Ishikawa (cell line): ENCODE data around the gene CUL5.

Experiments used
- CEBPB ChIP-seq: IDR thresholded peaks from 2 replicates; pipeline ENCODE4 v1.6.1; 2012
- CREB1 ChIP-seq: IDR thresholded peaks from 2 replicates; pipeline ENCODE4 v1.6.1; 2012; ENCODE audit warnings: low read depth
- EGR1 ChIP-seq: IDR thresholded peaks from 2 replicates; pipeline ENCODE4 v1.6.1; 2012
- EP300 ChIP-seq: IDR thresholded peaks from 2 replicates; pipeline ENCODE4 v1.6.1; 2012; ENCODE audit warnings: borderline replicate concordance
- FOXM1 ChIP-seq: IDR thresholded peaks from 2 replicates; pipeline ENCODE4 v1.6.1; 2012; ENCODE audit warnings: low read depth, borderline replicate concordance
- NFIC ChIP-seq: IDR thresholded peaks from 2 replicates; pipeline ENCODE4 v1.6.1; 2012
- RAD21 ChIP-seq: IDR thresholded peaks from 2 replicates; pipeline ENCODE4 v1.6.1; 2012; ENCODE audit warnings: low read depth
- TAF1 ChIP-seq: IDR thresholded peaks from 2 replicates; pipeline ENCODE4 v1.6.1; 2012; ENCODE audit warnings: low read depth, mild to moderate bottlenecking
- TCF12 ChIP-seq: IDR thresholded peaks from 2 replicates; pipeline ENCODE4 v1.6.1; 2012; ENCODE audit warnings: low read depth
- TEAD4 ChIP-seq: IDR thresholded peaks from 2 replicates; pipeline ENCODE4 v1.6.1; 2012
- YY1 ChIP-seq: IDR thresholded peaks from 2 replicates; pipeline ENCODE4 v1.6.1; 2012; ENCODE audit warnings: low read depth
- ZBTB7A ChIP-seq: IDR thresholded peaks from 2 replicates; pipeline ENCODE4 v1.6.1; 2012; ENCODE audit warnings: low read depth
- TF ChIP-seq, protein P1 (sequence below): IDR thresholded peaks from 2 replicates; pipeline ENCODE4 v1.6.1; 2012
- TF ChIP-seq, protein P2 (sequence below): IDR thresholded peaks from 2 replicates; pipeline ENCODE4 v1.6.1; 2012
- TF ChIP-seq, protein P3 (sequence below): IDR thresholded peaks from 2 replicates; pipeline ENCODE4 v1.6.1; 2012; ENCODE audit warnings: low read depth, mild to moderate bottlenecking

The CUL5 gene

GRCh38 chr11:108069947-108070346, 61.2 kb downstream of the CUL5 start:
- TF ChIP-seq, protein P1, sequence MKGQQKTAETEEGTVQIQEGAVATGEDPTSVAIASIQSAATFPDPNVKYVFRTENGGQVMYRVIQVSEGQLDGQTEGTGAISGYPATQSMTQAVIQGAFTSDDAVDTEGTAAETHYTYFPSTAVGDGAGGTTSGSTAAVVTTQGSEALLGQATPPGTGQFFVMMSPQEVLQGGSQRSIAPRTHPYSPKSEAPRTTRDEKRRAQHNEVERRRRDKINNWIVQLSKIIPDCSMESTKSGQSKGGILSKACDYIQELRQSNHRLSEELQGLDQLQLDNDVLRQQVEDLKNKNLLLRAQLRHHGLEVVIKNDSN = no peak
- TF ChIP-seq CREB1 (no peak), RAD21 (no peak), TEAD4 (no peak), EGR1 (no peak), YY1 (no peak), CEBPB (no peak), ZBTB7A (no peak), EP300 (no peak), FOXM1 (no peak)
- TF ChIP-seq, protein P2, sequence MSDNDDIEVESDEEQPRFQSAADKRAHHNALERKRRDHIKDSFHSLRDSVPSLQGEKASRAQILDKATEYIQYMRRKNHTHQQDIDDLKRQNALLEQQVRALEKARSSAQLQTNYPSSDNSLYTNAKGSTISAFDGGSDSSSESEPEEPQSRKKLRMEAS = no peak

- TF ChIP-seq, protein P1 = no peak
- no peak for TF ChIP-seq TAF1
- TF ChIP-seq EGR1 = no peak
- TF ChIP-seq TCF12 = no peak
- TF ChIP-seq, protein P3, sequence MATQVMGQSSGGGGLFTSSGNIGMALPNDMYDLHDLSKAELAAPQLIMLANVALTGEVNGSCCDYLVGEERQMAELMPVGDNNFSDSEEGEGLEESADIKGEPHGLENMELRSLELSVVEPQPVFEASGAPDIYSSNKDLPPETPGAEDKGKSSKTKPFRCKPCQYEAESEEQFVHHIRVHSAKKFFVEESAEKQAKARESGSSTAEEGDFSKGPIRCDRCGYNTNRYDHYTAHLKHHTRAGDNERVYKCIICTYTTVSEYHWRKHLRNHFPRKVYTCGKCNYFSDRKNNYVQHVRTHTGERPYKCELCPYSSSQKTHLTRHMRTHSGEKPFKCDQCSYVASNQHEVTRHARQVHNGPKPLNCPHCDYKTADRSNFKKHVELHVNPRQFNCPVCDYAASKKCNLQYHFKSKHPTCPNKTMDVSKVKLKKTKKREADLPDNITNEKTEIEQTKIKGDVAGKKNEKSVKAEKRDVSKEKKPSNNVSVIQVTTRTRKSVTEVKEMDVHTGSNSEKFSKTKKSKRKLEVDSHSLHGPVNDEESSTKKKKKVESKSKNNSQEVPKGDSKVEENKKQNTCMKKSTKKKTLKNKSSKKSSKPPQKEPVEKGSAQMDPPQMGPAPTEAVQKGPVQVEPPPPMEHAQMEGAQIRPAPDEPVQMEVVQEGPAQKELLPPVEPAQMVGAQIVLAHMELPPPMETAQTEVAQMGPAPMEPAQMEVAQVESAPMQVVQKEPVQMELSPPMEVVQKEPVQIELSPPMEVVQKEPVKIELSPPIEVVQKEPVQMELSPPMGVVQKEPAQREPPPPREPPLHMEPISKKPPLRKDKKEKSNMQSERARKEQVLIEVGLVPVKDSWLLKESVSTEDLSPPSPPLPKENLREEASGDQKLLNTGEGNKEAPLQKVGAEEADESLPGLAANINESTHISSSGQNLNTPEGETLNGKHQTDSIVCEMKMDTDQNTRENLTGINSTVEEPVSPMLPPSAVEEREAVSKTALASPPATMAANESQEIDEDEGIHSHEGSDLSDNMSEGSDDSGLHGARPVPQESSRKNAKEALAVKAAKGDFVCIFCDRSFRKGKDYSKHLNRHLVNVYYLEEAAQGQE = no peak
- TF ChIP-seq RAD21 = no peak
- TF ChIP-seq, protein P2 = no peak
- TF ChIP-seq ZBTB7A = no peak
- TF ChIP-seq EP300 = no peak
- no peak for TF ChIP-seq YY1
- TF ChIP-seq NFIC = no peak
- TF ChIP-seq TEAD4 = no peak
- no peak for TF ChIP-seq CEBPB
- no peak for TF ChIP-seq CREB1
Measured at GRCh38 chr11:108084811-108085210, 76.1 kb downstream of the CUL5 start.

DNA sequence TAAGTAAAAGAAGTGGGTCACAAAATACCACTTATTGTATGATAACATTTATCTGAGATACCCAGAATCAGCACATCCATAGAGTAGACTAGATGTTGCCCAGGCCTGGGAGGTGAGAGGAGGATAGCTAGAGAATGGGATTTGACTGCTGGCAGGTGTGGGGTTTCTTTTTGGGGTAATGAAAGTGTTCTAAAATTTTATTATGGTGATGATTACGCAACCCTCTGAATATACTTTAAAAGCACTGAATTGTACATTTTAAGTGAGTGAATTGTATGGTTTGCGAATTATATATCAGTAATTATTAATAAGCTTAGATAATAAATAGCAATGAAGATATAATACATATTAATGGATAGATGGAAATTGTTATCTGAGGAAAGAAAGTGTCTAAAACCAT, 77.0 kb downstream of the CUL5 start:
- TF ChIP-seq CEBPB = peak; percentile 69
- TF ChIP-seq, protein P1 = no peak

- no peak for TF ChIP-seq FOXM1
- TF ChIP-seq, protein P2 = no peak
Measured at GRCh38 chr11:108092134-108092533, 83.4 kb downstream of the CUL5 start.

DNA sequence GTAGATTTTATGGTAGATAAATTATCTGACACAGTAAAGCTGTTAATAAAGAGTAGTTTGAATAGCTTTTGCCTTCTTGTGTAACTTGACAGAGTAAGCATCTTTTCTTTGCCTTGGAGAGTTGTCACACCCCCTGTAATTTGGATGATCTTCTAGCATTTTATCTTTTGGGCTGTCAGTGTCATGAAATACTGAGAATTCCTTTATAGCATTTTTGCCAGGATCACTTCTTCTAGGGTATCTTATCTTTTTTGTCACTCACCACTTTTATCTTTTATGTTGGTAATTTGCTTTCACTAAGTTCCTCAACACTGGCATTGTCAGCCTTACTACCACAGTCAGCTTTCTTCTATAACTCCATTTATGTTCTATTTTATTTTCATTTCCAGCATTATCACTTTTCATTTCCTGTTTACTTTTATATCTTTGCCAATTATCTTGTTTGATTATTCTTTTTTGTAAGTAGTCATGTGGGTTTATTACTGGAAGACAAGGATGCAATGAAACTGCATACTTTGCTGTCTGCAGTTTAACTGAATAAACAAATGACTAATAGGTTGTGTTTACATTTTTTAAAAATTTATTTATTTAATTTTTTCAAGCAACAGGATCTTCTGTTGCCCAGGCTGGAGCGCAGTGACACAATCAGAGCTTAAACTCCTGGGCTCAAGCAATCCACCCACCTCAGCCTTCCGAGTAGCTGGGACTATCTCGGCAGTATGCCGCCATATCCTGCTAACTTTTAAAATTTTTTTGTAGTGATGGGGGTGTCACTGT, 84.6 kb downstream of the CUL5 start:
- TF ChIP-seq, protein P2 = no peak
- TF ChIP-seq, protein P3 = no peak
- TF ChIP-seq NFIC (no peak), CEBPB (no peak), TCF12 (no peak)

DNA sequence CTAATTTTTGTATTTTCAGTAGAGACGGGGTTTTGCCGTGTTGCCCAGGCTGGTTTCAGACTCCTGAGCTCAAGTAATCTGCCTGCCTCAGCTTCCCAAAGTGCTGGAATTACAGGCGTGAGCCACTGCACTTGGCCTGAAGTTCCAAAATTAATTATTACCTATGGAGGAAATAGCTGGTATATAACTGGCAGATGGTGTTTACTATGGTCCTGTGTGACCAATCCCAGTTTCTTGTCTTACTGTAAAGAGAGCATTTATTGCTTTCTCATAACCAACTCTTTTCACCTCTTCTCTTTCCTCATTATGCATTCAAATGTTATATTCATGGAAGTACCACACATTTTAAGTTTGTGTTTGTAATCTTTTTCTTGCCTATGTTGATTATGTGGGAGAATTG, 88.5 kb downstream of the CUL5 start:
- TF ChIP-seq YY1 (no peak), EGR1 (no peak), TCF12 (no peak), FOXM1 (no peak), EP300 (no peak), CEBPB (no peak), NFIC (no peak)
- TF ChIP-seq, protein P1 = no peak
- TF ChIP-seq, protein P3 = no peak
- TF ChIP-seq, protein P2 = no peak
